IPS-11a (cell line): Measurements from ENCODE around the gene CSF1.
"Not testable (repeated sequence)": the region's sequence is repeated elsewhere in the genome, so short reads cannot be mapped to it uniquely, and the experiment has no call there.

Experiments
- H3K4me3 ChIP-seq: one replicate; pipeline ENCODE4 v1.5.1; 2013; ENCODE audit warnings: low read depth, low read length, control low read depth

Gene CSF1

DNA sequence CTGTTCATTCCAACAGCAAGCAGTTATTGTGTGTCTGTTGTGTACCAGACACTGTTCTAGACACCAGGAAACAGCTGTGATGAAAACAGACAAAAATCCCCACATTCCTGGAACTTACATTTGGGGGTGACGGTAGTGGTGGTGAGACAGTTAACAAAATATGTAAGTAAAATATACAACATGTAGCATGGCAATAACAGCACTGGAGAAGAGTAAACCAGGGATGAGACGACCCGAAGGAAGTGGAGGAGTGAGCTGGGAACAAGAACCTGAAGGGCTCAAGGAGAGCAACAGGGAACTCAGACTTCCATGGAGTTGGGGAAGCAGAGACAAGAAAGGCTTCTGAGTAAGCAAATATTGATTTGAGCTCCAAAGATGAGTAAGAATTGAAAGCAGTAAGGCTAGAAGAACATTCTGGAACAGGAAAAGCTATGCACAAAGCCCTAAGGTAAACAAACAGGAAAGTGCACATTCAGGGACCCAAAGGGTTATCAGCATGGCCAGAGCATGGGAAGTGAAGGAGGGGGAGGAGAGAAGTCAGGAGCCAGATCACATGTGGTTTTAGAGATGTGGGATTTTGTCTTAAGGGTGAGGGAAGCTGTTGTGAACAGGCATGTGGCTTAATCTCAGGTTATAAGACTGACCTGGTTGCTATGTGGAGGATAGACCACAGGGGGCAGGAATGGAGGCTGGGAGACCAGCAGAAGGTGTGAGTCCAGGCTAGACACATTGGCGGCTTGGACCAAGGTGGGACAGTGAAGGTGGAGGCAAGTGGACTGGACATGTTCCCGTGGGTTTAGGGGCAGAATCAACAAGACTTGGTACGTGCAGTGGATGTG, 7.3 kb downstream of the CSF1 start:
- no peak overlapping the region for H3K4me3 ChIP-seq

DNA sequence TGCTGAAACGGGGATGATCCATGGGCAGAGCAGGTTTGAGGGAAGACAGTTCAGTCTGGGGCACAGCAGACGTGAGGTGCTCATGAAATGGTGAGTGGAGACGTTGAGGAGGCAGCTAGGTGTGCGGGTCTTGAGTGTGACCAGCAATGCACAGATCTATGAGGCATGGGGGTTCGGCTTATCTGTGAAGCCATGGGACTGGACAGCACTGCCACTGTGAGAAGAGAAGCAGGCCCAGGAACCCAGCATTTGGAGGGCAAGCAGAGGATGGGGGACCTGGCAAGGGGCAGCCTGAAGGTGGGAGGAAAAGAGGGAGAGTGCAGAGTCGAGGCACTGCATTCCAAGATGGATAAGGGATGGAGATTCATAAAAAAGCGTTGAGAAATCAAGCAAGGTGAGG, 8.0 kb downstream of the CSF1 start:
- no peak overlapping the region for H3K4me3 ChIP-seq

DNA sequence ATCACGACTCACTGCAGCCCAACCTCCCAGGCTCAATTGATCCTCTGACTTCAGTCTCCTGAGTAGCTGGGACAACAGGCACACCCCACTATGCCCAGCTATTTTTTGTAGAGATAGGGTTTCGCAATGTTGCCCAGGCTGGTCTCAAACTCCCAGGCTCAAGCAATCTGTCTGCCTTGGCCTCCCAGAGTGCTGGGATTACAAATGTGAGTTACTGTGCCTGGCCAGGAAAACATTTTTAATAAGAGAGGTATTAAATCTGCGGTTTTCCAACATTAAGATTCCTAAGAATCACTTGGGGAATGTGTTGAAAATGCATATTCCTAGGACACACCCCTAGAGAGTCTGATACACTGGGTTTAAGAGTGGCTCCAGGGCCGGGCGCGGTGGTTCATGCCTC, 8.7 kb downstream of the CSF1 start:
- H3K4me3 ChIP-seq: no peak overlapping the region

- not testable (repeated sequence) for H3K4me3 ChIP-seq
Observed at GRCh38 chr1:109920391-109920790, 9.7 kb downstream of the CSF1 start.

DNA sequence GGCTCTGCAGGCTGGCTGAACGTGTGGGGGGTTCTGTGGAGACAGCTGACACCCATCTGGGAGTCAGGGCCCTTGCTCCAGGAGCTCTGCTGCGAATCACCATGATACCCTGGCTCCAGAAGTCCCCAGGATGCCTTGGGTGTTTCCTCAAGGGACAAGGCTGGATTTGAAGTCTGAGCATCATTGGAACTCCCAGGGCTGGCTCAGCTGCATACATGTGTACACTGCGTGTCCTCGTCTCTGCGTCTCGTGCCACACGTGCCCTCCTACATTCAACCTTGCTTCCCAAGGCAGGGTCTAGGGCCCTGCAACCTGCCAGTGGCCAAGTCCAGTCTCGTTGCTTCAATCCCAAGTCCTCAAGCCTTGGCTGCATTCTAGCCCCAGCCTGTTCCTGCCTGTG, 11.7 kb downstream of the CSF1 start:
- no peak overlapping the region for H3K4me3 ChIP-seq

DNA sequence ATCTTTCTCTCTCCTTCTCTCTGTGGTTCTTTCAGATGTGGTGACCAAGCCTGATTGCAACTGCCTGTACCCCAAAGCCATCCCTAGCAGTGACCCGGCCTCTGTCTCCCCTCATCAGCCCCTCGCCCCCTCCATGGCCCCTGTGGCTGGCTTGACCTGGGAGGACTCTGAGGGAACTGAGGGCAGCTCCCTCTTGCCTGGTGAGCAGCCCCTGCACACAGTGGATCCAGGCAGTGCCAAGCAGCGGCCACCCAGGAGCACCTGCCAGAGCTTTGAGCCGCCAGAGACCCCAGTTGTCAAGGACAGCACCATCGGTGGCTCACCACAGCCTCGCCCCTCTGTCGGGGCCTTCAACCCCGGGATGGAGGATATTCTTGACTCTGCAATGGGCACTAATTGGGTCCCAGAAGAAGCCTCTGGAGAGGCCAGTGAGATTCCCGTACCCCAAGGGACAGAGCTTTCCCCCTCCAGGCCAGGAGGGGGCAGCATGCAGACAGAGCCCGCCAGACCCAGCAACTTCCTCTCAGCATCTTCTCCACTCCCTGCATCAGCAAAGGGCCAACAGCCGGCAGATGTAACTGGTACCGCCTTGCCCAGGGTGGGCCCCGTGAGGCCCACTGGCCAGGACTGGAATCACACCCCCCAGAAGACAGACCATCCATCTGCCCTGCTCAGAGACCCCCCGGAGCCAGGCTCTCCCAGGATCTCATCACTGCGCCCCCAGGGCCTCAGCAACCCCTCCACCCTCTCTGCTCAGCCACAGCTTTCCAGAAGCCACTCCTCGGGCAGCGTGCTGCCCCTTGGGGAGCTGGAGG, 12.7 kb downstream of the CSF1 start:
- no peak overlapping the region for H3K4me3 ChIP-seq

- no peak overlapping the region for H3K4me3 ChIP-seq
Observed at GRCh38 chr1:109923946-109924275, 13.3 kb downstream of the CSF1 start.

DNA sequence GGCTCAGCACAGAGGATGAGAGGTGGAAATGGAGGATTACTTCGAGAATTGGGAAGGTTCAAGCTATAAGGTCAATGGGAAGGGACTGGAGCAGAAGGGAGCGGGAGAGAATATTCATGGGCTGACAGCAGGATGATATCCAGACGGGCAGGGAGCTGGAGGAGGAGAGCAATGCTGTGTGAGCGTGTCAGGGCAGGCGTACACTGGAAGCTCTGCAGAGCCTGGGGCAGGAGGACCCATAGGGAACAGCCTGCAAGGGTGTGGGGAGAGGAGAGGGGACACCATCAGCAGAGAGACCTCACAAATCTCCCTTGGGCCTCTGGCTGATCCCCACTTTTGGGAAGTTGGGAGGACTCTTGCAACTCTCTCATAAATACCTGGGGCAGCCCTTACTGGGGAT, 13.7 kb downstream of the CSF1 start:
- no peak overlapping the region for H3K4me3 ChIP-seq

- H3K4me3 ChIP-seq: no peak overlapping the region
Observed at GRCh38 chr1:109925159-109925990, 14.7 kb downstream of the CSF1 start.

DNA sequence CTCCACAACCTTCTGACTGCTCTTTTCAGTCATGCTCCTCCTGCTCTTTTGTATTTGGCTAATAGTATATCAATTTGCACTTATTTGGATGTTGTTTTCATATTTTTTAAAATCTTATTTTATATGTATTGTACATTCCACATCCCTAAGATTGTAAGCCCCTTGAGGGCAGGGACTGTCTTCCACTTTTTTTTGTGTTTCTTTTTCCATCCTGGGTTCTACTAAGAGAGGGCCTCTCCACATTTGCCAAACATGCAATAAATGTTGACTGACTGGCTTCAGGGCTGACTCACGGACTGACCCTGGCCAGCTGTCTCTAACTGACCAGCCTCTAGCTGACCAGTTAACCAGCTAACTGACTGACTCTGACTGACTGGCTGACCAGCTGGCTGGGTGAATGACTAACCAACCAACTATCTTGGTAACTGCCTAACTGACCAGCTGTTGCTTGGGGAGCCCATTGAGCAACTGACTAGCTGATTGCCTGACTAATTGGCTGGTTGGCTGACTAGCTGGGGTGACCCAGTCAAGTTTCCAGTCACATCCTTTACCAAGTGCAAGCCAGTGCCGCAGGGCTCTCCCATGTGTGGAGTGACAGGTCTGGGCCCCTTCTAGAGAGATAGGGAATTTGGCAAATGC, 16.1 kb downstream of the CSF1 start:
- H3K4me3 ChIP-seq: no peak overlapping the region

DNA sequence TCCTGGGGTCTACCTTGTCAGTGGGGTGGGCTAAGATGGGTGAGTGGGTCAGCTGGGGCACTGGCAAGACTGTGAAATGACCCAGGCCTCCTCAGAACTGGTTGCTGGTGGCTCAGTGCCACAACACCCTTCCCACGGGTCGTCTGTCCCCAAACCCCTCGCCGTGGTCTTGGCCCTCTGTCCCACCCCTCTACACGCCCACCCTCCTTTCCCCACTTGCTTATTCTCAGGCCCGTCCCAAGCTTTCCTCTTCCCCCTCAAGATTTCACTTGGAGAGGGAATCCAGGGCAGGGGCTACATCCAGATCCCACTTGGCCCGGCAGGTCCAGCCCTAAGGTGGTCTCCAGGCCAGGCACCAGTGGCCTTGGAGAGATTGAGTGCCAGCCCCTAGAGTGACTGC, 16.7 kb downstream of the CSF1 start:
- no peak overlapping the region for H3K4me3 ChIP-seq

GRCh38 chr1:109927911-109928321, 17.3 kb downstream of the CSF1 start:
- no peak overlapping the region for H3K4me3 ChIP-seq

GRCh38 chr1:109928591-109929111, 18.0 kb downstream of the CSF1 start:
- H3K4me3 ChIP-seq: no peak overlapping the region

- no peak overlapping the region for H3K4me3 ChIP-seq
Observed at GRCh38 chr1:109929170-109929569, 18.5 kb downstream of the CSF1 start.

- no peak overlapping the region for H3K4me3 ChIP-seq
Observed at GRCh38 chr1:109929588-109930251, 19.1 kb downstream of the CSF1 start.

- H3K4me3 ChIP-seq: no peak overlapping the region
Observed at GRCh38 chr1:109930252-109930993, 19.8 kb downstream of the CSF1 start.

DNA sequence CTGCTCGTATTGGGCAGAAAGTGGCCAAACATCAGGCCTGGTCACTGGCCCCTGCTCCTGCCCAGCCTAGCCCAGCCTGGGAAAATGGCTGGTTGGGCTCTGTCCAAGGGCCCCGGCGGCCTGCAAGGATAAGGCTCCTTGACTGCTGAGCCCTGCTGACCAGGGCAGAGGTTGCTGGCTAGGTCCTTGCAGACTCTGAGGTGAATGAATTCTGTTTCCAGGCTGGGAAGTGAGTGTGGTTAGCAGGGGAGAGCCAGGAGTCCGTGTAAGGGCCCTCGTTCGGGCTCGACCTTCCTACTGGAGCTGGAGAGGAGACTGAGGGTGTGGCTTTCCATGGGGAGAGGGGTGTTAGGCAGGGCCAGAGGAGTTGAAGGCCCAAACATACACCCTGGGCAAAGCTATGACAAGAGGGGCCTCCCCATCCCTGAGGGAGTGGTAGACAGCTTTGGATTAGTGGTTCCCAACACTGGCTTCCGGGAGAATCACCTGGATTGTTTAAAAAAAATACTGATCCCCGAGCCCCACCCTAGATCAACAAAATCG, 20.6 kb downstream of the CSF1 start:
- no peak overlapping the region for H3K4me3 ChIP-seq

GRCh38 chr1:109931911-109932636, 21.4 kb downstream of the CSF1 start:
- no peak overlapping the region for H3K4me3 ChIP-seq

- no peak overlapping the region for H3K4me3 ChIP-seq
Observed at GRCh38 chr1:109932679-109933078, 22.0 kb downstream of the CSF1 start.
